SK-N-DZ (cell line): Measurements from ENCODE around the gene BEGAIN.

Source experiments
- DNase-seq: peaks from one replicate; pipeline ENCODE4 v3.0.0-alpha.2; 2015; ENCODE audit warnings: low spot score

BEGAIN gene

GRCh38 chr14:100568164-100568997 is 18.8 kb downstream of the BEGAIN start:
- DNase-seq, result no peak

GRCh38 chr14:100567877-100568163 is 19.4 kb downstream of the BEGAIN start:
- no peak for DNase-seq

DNA sequence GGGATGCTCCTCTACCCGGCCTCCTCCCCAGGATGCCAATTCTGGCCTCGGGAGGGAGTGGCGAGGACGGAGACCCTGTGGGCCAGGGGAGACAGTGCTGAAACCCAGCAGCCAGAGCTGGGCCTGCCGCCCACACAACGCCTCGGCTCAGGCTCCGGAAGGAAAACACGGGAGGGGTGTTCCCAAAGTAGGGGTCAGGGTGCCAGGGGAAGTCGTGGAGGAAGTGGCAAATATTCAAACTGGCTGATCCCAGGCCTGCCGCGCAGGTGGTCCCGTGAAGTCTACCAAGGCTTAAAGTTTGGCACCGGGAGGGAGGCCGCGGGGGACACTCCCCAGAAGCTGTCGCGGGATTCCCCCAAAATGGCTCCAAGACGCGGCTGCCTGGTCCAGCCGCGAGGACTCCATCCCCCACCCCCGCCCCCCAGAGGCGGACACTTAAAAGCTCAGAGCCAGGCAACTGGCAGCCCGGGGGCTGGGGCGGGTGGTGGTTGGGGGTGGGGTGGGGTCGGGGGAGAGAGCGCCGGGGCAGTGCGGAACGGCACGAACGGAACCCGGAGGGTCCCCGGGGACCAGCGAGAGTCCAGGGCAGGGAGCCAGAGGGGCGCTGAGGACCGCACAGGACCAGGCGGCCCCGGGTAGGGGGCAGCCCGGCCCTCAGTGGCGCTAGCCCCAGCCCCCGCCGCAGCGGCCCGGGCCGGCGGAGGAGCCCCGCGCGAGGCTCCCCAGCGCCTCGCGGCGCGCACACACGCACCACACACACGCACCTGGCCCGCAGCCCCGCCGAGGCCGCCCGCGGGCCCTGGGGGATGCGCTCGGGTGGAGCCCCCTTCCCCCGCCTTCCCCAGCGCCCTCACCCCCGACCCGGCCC is 20.0 kb downstream of the BEGAIN start:
- DNase-seq, result no peak

- no peak for DNase-seq
These were observed 20.6 kb downstream of the BEGAIN start for GRCh38 chr14:100566586-100566985.

DNA sequence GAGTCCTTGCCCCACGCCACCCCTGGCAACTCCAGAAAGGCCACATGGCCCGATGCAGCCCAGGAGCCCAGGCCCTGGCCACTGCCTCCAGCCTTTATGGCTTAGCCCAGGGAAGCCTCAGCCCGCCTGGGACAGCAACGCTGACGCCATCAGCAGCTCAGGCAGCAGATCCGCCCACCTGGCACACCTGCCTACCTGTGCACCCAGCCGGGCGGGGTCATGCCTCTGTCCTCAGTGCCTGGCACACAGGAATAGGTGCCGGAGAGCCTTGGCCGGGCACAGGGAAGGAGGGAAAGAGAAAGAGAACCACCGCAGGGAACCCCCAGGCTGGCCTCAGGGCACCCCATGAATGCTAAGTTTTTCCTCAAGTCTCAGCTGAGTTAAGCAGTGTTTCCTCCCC is 21.1 kb downstream of the BEGAIN start:
- DNase-seq, result no peak

DNA sequence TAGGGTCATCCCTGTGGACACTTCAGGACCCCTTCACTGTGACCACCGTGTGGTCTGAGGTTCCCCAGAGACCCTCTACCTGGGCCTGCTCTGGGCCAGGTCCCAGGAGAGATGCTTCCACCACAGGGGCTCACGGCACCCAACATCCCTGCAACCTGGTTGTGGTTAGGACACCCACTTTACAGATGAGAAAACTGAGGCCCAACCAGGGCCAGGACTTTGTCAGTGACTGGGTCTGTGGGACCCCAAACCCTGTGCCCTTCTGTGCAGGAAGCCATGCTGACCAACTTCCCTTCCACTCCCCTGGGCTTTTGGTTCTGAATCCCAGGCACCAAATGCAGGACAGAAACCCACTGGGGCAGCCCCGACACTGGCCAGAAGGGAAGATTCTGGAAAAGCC is 21.6 kb downstream of the BEGAIN start:
- DNase-seq, result no peak

GRCh38 chr14:100564512-100564911 is 22.7 kb downstream of the BEGAIN start:
- no peak for DNase-seq

DNA sequence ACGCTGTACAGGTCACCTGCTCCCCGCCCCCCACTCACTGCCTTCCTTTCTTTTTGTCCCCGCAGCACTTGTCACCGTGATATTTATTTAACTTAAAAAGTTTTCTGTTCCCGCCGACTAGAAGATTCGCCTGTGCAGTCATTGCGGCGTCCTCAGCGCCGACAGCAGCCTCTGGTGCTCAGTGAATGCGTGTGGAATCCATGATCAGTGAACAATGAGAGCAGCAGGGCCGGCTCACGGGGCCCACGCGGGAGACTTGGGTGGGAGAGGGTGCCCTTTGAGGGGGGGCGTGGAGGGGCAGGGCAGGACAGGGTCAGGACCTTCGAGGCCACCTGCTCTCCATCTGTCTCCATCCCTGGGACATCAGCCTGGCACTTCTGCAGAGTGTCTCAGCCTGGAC is 24.5 kb downstream of the BEGAIN start:
- no peak for DNase-seq

DNA sequence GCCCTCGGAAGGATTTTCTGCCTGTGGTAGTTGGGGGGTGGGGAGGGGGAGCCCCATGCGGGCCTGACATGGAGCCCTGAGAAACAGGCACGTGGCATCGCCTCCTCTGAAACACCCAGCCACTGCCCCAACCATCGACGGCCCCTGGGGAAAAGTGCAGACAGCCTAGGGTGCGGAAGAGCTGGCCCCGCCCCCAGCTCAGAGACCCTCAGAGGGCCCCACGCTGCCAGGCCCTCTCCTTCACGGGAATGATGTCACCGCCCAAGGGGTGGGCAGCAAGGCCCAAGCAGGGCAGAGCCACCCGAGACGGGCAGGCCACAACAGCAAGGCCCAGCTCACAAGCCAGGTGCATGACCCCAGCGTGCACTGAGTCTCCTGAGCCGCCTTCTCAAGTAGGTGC is 26.2 kb downstream of the BEGAIN start:
- no peak for DNase-seq

DNA sequence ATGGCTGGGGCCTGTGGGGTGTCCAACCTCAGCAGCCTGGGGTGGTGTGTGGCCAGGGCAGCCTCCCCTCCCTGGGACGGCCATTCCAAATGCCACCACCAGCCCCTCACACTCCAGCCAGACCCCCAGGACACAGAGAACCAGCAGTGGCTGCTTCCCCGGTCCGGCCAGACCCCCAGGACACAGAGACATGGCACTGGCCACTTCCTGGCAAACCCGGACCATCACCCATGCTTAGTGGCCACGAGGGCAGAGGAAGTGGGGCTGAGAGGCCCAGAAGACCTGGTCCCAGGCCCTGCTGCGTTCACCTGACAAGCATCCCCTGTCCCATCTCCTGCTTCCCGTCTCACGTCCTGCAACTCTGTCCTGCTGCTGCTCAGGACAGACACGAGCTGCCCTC is 26.7 kb downstream of the BEGAIN start:
- DNase-seq, result no peak

GRCh38 chr14:100559455-100559854 is 27.8 kb downstream of the BEGAIN start:
- no peak for DNase-seq

GRCh38 chr14:100558966-100559365 is 28.3 kb downstream of the BEGAIN start:
- no peak for DNase-seq

GRCh38 chr14:100558226-100558625 is 29.0 kb downstream of the BEGAIN start:
- no peak for DNase-seq

- DNase-seq, result no peak
These were observed 29.6 kb downstream of the BEGAIN start for GRCh38 chr14:100557658-100558057.

- DNase-seq, result no peak
These were observed 30.2 kb downstream of the BEGAIN start for GRCh38 chr14:100556936-100557505.

GRCh38 chr14:100556140-100556475 is 31.1 kb downstream of the BEGAIN start:
- no peak for DNase-seq

DNA sequence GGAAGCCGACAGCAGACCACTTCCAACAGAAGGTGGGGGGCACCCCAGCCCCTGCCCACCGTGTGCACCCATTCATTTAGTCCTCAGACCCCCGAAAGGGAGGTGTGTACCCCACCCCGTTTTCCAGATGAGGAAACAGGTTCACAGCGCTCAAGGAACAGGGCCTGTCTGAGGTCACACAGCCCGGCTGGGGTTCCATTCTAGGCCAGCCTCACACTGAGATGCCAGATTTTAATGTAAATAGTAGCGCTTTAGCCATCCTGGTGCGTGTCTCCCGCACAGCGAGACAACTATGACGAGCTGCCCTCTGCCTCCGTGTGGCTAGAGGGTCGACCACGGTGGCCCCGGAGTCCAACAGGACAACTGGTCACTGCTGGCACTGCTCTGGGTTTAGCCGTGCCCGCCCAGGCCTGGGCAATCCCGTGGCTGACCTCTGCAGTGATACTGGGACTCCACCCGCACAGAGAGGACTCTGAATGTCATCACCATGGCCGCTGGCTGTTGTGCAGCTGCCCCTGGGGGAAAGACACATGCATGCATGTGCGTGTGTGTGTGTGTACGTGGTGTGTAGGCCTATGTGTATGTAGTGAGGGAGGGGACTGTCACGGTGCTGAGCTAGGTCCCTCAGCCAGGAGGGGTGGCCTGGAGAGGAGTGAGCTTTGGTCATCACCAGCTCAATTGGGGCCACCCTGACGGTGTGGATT is 31.6 kb downstream of the BEGAIN start:
- DNase-seq, result no peak

GRCh38 chr14:100554696-100555320 is 32.4 kb downstream of the BEGAIN start:
- DNase-seq, result no peak

GRCh38 chr14:100554082-100554677 is 33.0 kb downstream of the BEGAIN start:
- DNase-seq, result peak; percentile 10

DNA sequence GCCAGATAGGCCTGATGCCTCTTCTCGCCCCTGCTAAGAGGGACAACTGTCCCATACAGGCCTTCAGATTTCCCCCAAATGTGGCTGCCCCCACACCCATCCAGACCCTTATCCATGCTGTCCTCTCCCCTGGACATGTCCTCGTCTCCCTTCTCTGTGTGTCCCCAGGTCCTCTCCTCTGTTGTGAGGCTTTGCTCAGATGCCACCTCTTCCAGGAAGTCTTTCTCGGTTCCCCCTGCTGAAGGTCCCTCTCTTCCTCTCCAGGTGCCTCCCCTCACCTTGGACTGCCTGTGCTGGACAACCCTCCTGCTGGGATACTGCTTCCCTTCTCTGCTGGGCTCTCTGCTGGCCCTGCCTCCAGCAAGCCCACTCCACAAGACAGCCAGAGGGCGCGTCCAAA is 33.7 kb downstream of the BEGAIN start:
- DNase-seq, result no peak

DNA sequence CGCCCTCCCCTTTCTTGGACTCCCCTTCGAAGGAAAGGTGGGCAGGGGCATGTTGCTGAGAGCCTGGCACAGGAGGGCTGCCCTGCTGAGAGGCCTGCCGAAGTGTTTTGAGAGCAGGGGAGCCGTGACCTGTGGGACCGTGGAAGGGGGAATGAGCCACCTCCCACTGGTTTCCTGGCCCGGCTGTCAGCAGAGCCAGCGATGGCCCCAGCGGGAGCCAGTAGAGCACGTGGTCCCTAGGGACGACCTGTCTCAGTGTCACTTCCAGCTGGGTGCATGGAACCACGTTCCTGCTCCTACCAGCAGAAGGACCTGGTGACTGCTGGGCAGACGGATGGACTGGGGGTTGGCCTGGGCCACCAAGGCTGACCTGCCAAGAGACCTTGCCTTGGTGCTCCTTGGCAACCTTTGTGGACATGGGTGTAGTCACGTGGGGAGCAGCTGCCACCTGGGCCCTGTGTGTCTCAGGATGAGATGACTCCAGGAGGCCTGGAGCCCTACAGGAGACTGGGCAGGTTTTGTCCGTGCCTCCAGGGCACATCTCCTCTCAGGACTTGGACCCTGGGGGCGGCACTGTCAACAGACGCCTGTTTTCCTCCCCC is 34.6 kb downstream of the BEGAIN start:
- DNase-seq, result no peak
